ENCODE data around the gene ZBTB25.
"Not testable (repeated sequence)": the region's sequence is repeated elsewhere in the genome, so short reads cannot be mapped to it uniquely, and the experiment has no call there.

The ZBTB25 gene

GRCh38 chr14:64541261-64541971 lies 37.8 kb upstream of the ZBTB25 start:
- DNase-seq (ENCODE audit: insufficient read length, low spot score) (no peak), FAIRE-seq (no peak)
- TF ChIP-seq POLR2AphosphoS5 (IDR thresholded peaks at IDR 0.05; ENCODE audit: low read depth, low read length) (no peak), PAX5 (IDR thresholded peaks at IDR 0.05; ENCODE audit: insufficient read depth, low read length, severe bottlenecking) (no peak), POLR2A (IDR thresholded peaks at IDR 0.05; ENCODE audit: low read depth, low read length) (no peak), TAF1 (IDR thresholded peaks at IDR 0.05; ENCODE audit: low read depth, low read length) (no peak), SPI1 (IDR thresholded peaks at IDR 0.05; ENCODE audit: low read depth, low read length) (no peak), POU2F2 (IDR thresholded peaks at IDR 0.05; ENCODE audit: low read depth, low read length) (no peak)

DNA sequence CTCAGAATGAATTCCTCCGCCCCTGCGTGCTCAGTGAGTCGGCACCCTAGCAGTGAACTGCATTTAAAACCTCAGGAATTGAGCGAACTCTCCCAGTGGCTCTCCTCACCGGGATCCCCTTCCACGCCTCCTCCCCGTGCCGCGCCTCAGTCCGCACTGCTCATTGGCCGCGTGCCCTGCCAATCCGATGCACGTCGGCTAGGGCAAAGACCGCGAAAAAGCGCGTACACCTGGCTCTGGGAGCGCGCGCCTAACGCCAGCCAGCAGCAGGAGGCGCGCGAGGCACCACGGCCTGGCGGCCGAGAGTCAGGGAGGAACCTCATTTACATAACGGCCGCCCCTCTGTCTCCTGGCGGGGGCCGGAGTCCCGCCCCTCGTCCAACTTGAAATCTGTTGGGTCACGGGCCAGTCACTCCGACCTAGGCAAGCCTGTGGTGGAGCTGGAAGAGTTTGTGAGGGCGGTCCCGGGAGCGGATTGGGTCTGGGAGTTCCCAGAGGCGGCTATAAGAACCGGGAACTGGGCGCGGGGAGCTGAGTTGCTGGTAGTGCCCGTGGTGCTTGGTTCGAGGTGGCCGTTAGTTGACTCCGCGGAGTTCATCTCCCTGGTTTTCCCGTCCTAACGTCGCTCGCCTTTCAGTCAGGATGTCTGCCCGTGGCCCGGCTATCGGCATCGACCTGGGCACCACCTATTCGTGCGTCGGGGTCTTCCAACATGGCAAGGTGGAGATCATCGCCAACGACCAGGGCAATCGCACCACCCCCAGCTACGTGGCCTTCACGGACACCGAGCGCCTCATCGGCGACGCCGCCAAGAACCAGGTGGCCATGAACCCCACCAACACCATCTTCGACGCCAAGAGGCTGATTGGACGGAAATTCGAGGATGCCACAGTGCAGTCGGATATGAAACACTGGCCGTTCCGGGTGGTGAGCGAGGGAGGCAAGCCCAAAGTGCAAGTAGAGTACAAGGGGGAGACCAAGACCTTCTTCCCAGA lies 36.9 kb upstream of the ZBTB25 start, which contains the start of gene HSPA2:
TSS of gene HSPA2 (plus strand) at position 534 of the 995 bp plus-strand sequence. CDS start at position 643, 109 bp downstream.
- FAIRE-seq (peak; percentile 99), DNase-seq (ENCODE audit: insufficient read length, low spot score) (peak; percentile 89)
- TF ChIP-seq TAF1 (IDR thresholded peaks at IDR 0.05; ENCODE audit: low read depth, low read length) (no peak), PAX5 (IDR thresholded peaks at IDR 0.05; ENCODE audit: insufficient read depth, low read length, severe bottlenecking) (peak; percentile 40), SPI1 (IDR thresholded peaks at IDR 0.05; ENCODE audit: low read depth, low read length) (no peak), POU2F2 (IDR thresholded peaks at IDR 0.05; ENCODE audit: low read depth, low read length) (peak; percentile 93), POLR2A (IDR thresholded peaks at IDR 0.05; ENCODE audit: low read depth, low read length) (peak; percentile 57), POLR2AphosphoS5 (IDR thresholded peaks at IDR 0.05; ENCODE audit: low read depth, low read length) (peak; percentile 42; the same call in 1 of the 2 replicates)

DNA sequence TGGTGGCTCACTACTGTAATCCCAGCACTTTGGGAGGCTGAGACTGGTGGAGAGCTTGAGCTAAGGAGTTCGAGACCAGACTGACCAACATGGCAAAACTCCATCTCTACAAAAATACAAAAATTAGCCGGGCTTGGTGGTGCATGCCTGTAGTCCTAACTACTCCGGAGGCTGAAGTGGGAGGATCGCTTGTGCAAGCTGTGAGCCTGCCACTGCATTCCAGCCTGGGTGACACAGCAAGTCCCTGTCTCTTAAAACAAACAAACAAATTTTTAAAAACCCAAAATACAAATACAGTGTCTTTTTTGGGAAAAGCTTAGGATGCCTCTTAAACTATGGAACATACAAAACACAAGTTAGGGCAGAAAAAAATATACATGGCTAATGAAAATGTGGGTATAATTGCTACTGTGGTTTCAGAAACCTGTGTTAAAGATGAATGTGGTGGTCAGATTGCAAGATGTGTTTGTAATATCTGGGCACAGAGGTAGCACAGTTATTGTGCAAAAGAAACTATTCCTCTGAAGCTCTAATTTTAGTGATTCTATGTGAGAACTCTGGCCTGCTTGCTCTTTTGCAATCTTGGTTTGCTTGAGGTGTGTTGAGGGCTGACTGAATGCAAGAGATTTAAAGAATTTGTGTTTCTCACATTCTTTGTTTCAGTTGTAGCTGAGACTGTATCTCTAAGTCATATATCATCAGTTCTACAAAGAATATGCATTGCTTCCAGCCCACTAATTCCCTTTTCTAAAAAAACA lies 33.0 kb upstream of the ZBTB25 start:
- DNase-seq (ENCODE audit: insufficient read length, low spot score) (no peak), FAIRE-seq (no peak)
- TF ChIP-seq POLR2AphosphoS5 (IDR thresholded peaks at IDR 0.05; ENCODE audit: low read depth, low read length), result no peak
- no peak for TF ChIP-seq POLR2A (IDR thresholded peaks at IDR 0.05; ENCODE audit: low read depth, low read length)
- no peak for TF ChIP-seq TAF1 (IDR thresholded peaks at IDR 0.05; ENCODE audit: low read depth, low read length)
- no peak for TF ChIP-seq PAX5 (IDR thresholded peaks at IDR 0.05; ENCODE audit: insufficient read depth, low read length, severe bottlenecking)
- no peak for TF ChIP-seq SPI1 (IDR thresholded peaks at IDR 0.05; ENCODE audit: low read depth, low read length)

DNA sequence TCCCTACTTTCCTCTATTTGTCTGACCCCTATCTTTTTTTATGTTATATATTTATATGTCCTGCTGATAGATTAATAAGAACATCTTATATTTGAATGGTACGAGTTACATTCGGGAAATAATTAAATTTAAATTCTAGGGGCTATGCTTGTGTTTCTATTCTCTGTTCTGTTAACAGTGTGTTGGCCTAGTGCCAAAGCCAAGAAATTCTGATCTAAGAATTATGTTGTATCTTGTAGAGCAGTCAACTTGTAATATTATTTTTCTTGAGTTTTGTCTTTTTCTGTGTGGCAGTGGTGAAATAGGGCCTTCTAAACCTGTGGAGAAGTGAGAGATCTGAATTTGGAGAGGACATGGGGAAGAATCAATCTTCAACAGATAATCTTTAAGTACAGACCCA lies 27.9 kb upstream of the ZBTB25 start:
- FAIRE-seq (no peak), DNase-seq (ENCODE audit: insufficient read length, low spot score) (no peak)
- TF ChIP-seq POLR2AphosphoS5 (IDR thresholded peaks at IDR 0.05; ENCODE audit: low read depth, low read length) (no peak), TAF1 (IDR thresholded peaks at IDR 0.05; ENCODE audit: low read depth, low read length) (no peak), POLR2A (IDR thresholded peaks at IDR 0.05; ENCODE audit: low read depth, low read length) (no peak), SPI1 (IDR thresholded peaks at IDR 0.05; ENCODE audit: low read depth, low read length) (no peak), POU2F2 (IDR thresholded peaks at IDR 0.05; ENCODE audit: low read depth, low read length) (no peak), PAX5 (IDR thresholded peaks at IDR 0.05; ENCODE audit: insufficient read depth, low read length, severe bottlenecking) (no peak)

- DNase-seq (ENCODE audit: insufficient read length, low spot score), result no peak
- no peak for FAIRE-seq
- no peak for TF ChIP-seq PAX5 (IDR thresholded peaks at IDR 0.05; ENCODE audit: insufficient read depth, low read length, severe bottlenecking)
- no peak for TF ChIP-seq SPI1 (IDR thresholded peaks at IDR 0.05; ENCODE audit: low read depth, low read length)
- TF ChIP-seq TAF1 (IDR thresholded peaks at IDR 0.05; ENCODE audit: low read depth, low read length), result no peak
Measured at GRCh38 chr14:64525354-64525753, 21.7 kb upstream of the ZBTB25 start.

- FAIRE-seq (peak; percentile 20), DNase-seq (ENCODE audit: insufficient read length, low spot score) (no peak)
- TF ChIP-seq POLR2A (IDR thresholded peaks at IDR 0.05; ENCODE audit: low read depth, low read length), result 0 out of 2 replicates have a peak, but pooled peaks have one; percentile 18
- TF ChIP-seq TAF1 (IDR thresholded peaks at IDR 0.05; ENCODE audit: low read depth, low read length), result no peak
Measured at GRCh38 chr14:64522591-64523355, 19.1 kb upstream of the ZBTB25 start.

DNA sequence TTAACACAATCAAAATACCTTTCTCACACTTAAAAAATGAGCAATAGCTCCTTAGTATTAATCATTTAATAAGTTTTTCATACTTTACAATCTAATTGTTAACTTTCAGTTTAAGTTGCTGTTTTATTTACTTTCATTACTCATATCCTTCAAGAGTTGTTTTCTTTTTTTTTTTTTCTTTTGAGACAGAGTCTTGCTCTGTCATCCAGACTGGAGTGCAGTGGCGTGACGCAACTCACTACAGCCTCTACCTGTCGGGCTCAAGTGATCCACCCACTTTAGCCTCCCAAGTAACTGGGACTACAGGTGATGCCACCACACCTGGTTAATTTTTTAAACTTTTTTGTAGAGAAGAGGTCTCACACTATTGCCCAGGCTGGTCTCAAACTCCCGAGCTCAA lies 17.1 kb upstream of the ZBTB25 start:
- DNase-seq (ENCODE audit: insufficient read length, low spot score) (no peak), FAIRE-seq (no peak)
- TF ChIP-seq PAX5 (IDR thresholded peaks at IDR 0.05; ENCODE audit: insufficient read depth, low read length, severe bottlenecking) (no peak), POLR2A (IDR thresholded peaks at IDR 0.05; ENCODE audit: low read depth, low read length) (no peak), POU2F2 (IDR thresholded peaks at IDR 0.05; ENCODE audit: low read depth, low read length) (no peak), TAF1 (IDR thresholded peaks at IDR 0.05; ENCODE audit: low read depth, low read length) (no peak), POLR2AphosphoS5 (IDR thresholded peaks at IDR 0.05; ENCODE audit: low read depth, low read length) (no peak), SPI1 (IDR thresholded peaks at IDR 0.05; ENCODE audit: low read depth, low read length) (no peak)

DNA sequence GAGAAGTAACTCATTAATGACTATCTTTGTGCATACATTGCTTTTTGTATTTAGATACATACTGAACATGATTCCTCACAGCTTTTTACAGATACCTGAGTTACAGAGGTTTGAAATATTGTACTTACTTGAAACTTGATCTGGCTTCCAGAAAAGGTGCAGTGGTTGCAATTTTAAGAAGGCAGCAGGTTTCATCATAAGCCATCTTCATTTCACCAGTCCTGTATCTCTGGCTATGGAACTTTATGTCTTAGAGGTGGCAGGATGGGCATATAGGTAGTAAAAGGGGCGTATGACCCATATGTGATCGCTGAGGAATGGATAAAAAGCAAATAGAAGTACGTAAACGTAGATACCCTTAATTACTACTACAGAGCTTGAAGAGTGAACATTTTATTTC lies 14.6 kb upstream of the ZBTB25 start:
- no peak for DNase-seq (ENCODE audit: insufficient read length, low spot score)
- TF ChIP-seq PAX5 (IDR thresholded peaks at IDR 0.05; ENCODE audit: insufficient read depth, low read length, severe bottlenecking) (no peak), TAF1 (IDR thresholded peaks at IDR 0.05; ENCODE audit: low read depth, low read length) (no peak), POU2F2 (IDR thresholded peaks at IDR 0.05; ENCODE audit: low read depth, low read length) (no peak), POLR2A (IDR thresholded peaks at IDR 0.05; ENCODE audit: low read depth, low read length) (no peak), SPI1 (IDR thresholded peaks at IDR 0.05; ENCODE audit: low read depth, low read length) (no peak)
- FAIRE-seq, result no peak

GRCh38 chr14:64517667-64518066 lies 14.0 kb upstream of the ZBTB25 start:
- DNase-seq (ENCODE audit: insufficient read length, low spot score), result not testable (repeated sequence)

More at GRCh38 chr14:64517667-64518066, 14.0 kb upstream of the ZBTB25 start:
- not testable (repeated sequence) for FAIRE-seq
